Astrocyte of the cerebellum (primary cell): ENCODE measurements around the gene MCOLN3.
"Not testable (repeated sequence)": the region's sequence is repeated elsewhere in the genome, so short reads cannot be mapped to it uniquely, and the experiment has no call there.

Experiments
- DNase-seq: peaks from one replicate; pipeline ENCODE4 v3.0.0-alpha.2; 2011; ENCODE audit warnings: low read depth
- H3K4me3 ChIP-seq: 2 replicates; pipeline ENCODE4 v1.5.1; 2011; ENCODE audit warnings: mild to moderate bottlenecking, low read depth, low read length, moderate library complexity
- in situ Hi-C: cut with HindIII; loops from 2 replicates; pipeline ENCODE4 v1.10.0; 2017; ENCODE audit warnings: low sequenced_read_pairs
- TF ChIP-seq, protein P1 (sequence below): IDR thresholded peaks from 2 replicates; pipeline ENCODE4 v1.5.1; 2012; ENCODE audit warnings: low read length, low read depth, moderate library complexity, mild to moderate bottlenecking; ENCODE audit errors: missing control alignments

MCOLN3 gene

DNA sequence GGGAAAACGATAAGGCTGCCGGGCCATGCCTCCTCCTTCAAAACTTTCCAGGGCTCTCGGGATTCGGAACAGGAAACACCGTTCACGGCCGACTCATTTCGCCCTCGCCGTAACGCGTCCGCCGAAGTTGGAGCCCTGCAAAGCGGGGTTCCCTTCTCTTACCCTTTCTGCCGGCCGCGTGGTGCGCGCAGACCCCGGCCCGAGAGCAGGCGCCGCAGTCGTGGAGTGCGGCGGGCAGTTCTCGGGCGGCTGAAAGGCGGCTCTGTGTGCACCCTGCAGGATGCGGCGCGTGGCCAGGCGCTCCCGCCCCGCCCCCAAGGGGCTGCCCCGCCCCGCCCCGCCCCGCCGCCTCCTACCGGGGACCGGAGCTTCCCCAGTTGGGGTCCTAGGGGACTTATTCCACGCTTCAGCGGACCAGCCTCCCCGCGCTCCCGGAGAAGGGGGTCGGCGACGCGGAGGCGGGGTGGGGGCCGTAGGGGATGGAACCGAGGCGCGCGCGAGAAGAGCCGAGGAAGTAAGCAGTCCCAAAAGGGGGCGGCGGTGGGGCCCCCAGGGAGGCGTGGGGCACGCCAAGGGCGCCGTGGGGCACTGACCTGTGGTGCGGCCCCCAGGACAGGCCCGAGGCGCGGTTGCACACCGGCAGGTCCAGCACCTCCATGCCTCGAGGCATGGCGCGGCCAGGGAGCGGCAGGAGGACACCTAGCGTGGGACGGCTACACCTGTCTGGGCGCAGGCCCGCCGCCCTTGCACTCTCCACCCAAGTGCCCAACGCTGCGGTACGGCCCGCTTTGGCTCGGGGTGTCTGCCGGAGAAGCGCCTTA, 51.2 kb downstream of the MCOLN3 start, which contains the start of gene MCOLN2:
Gene MCOLN2, minus strand, starts transcription at position 268 of the 821 bp plus-strand sequence. Its CDS starts 241 bp downstream, at position 27.
- TF ChIP-seq, protein P1, sequence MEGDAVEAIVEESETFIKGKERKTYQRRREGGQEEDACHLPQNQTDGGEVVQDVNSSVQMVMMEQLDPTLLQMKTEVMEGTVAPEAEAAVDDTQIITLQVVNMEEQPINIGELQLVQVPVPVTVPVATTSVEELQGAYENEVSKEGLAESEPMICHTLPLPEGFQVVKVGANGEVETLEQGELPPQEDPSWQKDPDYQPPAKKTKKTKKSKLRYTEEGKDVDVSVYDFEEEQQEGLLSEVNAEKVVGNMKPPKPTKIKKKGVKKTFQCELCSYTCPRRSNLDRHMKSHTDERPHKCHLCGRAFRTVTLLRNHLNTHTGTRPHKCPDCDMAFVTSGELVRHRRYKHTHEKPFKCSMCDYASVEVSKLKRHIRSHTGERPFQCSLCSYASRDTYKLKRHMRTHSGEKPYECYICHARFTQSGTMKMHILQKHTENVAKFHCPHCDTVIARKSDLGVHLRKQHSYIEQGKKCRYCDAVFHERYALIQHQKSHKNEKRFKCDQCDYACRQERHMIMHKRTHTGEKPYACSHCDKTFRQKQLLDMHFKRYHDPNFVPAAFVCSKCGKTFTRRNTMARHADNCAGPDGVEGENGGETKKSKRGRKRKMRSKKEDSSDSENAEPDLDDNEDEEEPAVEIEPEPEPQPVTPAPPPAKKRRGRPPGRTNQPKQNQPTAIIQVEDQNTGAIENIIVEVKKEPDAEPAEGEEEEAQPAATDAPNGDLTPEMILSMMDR: no peak
- in situ Hi-C loops: no loop called here
- H3K4me3 ChIP-seq: peak within 1 kb of the TSS; percentile 44
- DNase-seq: no peak

DNA sequence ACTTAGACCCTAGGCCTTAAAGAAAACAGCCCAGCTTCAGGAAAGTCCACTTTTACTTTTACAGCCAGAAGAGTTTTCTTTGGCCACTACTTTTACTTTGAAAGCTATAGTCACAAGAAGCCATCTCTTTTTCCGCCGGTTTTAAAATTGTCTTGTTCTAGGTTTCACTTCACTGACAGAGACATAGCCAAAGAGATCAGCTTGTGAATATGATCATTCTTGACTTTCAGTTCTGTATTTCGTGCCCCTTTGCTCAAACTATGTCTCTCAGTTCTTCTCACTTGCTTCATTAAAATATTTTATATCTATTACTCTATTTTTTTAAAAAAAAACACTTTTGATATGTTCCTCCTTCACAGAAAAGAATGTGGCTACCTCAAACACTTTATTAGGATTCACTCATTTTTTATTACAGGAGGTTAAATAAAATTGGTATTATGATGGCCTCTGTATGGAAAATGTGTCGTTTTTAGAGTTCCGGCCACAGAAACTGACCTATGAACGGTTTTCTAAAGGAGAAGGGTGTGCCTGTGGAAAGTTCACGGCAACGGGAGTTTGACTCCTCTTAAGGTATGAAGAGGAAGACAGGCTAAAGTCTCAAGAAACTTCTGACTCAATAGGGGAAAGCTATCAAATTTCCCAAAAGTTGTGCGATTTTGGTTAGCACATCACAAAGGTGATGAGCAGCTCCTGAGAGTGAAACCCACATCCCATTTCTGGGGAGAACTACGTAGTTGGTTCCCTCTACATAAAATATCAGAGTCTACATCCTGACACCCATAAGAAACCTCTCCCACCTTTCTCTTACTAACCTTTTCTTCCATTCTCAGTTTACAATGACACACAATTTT, 52.6 kb downstream of the MCOLN3 start:
- no peak for DNase-seq
- in situ Hi-C loops: no loop called here
- TF ChIP-seq, protein P1: no peak
- H3K4me3 ChIP-seq: no peak overlapping the region

DNA sequence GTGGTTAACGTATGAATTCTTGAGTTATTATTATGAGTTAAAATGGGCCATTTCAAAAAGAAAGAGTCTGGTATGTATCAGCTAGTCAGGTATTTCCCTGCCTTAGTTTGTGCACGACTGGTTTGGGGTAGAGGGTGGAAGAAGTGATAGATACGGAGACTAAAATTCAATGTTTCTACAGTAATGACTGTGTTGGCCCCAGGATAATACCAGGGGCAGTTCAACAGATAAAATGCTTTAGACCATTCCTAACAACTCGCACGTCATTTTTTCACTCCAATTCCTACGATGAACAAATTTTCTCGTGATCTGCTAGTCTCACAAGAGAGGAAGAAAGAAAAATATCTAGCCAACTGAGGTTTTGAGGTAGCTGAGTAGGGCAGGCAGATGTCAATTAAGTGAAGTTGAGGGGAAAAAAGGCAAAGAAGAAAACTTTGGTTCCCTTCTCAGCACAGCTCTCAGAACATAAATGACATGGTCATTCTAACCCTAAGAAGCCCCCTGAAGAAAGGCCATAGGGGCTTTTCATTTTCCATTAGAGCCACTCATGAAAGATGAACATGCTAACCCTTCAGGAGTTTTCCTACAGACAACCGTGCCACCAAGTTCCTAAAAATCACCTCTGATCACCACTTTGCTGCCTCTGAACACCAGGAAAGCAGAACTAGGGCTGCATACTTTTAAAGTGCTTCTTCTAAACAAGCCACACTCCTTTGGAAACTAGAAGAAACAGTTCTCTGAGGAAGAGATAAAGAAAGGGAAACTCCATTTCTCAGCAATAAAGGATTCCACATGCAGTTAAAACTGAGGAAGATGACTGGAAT, 57.0 kb downstream of the MCOLN3 start:
- no peak for DNase-seq
- TF ChIP-seq, protein P1: no peak
- no peak overlapping the region for H3K4me3 ChIP-seq
- in situ Hi-C loops: no loop called here

DNA sequence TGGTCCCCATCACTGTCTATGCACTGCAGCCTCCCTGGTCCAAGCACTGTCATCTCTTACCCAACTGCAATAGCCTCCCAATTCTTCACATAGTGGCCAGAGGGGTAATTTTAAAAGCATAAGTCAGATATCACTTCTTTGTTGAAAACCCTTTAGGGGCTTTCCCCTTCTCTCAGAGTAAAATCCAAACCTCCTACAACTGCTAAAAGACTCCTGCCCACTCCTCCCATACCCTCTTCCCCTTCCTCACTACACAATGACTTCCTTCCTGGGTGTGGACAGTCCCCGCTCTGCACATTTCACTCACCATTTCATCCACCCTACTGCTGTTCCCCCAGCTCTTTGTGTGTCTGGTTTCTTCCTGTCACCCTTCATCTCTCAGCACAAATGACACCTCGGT, 59.7 kb downstream of the MCOLN3 start:
- no peak overlapping the region for H3K4me3 ChIP-seq
- in situ Hi-C loops: no loop called here
- DNase-seq: no peak
- TF ChIP-seq, protein P1: no peak

DNA sequence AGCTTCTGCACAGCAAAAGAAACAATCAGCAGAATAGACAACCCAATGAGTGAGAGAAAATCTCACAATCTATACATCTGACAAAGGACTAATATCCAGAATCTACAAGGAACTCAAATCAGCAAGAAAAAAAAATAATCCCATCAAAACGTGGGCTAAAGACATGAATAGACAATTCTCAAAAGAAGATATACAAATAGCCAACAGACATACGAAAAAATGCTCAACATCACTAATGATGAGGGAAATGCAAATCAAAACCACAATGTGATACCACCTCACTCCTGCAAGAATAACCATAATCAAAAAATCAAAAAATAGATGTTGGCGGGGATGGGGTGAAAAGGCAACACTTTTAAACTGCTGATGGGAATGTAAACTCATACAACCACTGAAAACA, 61.7 kb downstream of the MCOLN3 start:
- in situ Hi-C loops, H3K4me3 ChIP-seq, DNase-seq: not testable (repeated sequence)

DNA sequence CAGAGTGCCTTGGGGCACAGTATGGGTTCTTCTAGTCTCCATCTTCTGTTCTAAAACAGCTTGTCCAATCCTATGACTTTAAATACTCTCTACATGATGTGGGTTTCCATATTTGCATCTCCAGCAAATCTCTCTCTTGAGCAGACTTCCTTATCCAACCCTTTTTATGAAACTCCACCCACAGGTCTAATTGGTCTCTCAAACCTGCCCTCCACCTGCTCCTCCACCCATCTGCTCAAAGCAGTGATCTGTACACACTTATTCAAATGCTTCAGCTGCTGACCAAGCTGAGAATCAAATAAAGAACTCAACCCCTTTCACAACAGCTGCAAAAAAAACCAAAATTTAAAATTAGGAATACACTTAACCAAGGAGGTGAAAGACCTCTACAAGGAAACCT, 62.9 kb downstream of the MCOLN3 start:
- in situ Hi-C loops: no loop called here
- DNase-seq: no peak
- TF ChIP-seq, protein P1: no peak

More for the DNA sequence above, 62.9 kb downstream of the MCOLN3 start:
- no peak overlapping the region for H3K4me3 ChIP-seq
